Mucosa of stomach (tissue), 1 donor: ENCODE measurements around the gene TMEM221.

Experiments used
- H3K27me3 ChIP-seq: one replicate; pipeline ENCODE4 v1.7.0; 2013; ENCODE audit warnings: mild to moderate bottlenecking, low read length; ENCODE audit not compliant: control insufficient read depth, insufficient read depth
- H3K36me3 ChIP-seq: one replicate; pipeline ENCODE4 v1.7.0; 2013; ENCODE audit warnings: low read length; ENCODE audit not compliant: control insufficient read depth, insufficient read depth
- H3K4me1 ChIP-seq: one replicate; pipeline ENCODE4 v1.7.0; 2013; ENCODE audit warnings: mild to moderate bottlenecking, low read length; ENCODE audit not compliant: control insufficient read depth, insufficient read depth
- H3K4me3 ChIP-seq: one replicate; pipeline ENCODE4 v1.7.0; 2013; ENCODE audit warnings: low read length
- H3K9ac ChIP-seq: one replicate; pipeline ENCODE4 v1.7.0; 2013; ENCODE audit warnings: mild to moderate bottlenecking, low read length, moderate library complexity
- H3K9me3 ChIP-seq: one replicate; pipeline ENCODE4 v1.7.0; 2013; ENCODE audit warnings: mild to moderate bottlenecking, low read length, moderate library complexity; ENCODE audit not compliant: control insufficient read depth
- donor health status: Pancreatic carcinoma.

The TMEM221 gene

GRCh38 chr19:17450264-17451075, 2.0 kb upstream of the TMEM221 start:
- H3K27me3 ChIP-seq = peaks cover 26% of the 10 kb centered on the region
- no peak overlapping the region for H3K4me3 ChIP-seq
- no peaks in the 10 kb centered on the region for H3K36me3 ChIP-seq
- no peaks in the 10 kb centered on the region for H3K9me3 ChIP-seq
- H3K4me1 ChIP-seq = peaks cover 5% of the 10 kb centered on the region
- no peak overlapping the region for H3K9ac ChIP-seq

- no peaks in the 10 kb centered on the region for H3K9me3 ChIP-seq
- no peak overlapping the region for H3K4me3 ChIP-seq
- no peak overlapping the region for H3K9ac ChIP-seq
- peaks cover 12% of the 10 kb centered on the region for H3K27me3 ChIP-seq
- H3K36me3 ChIP-seq = no peaks in the 10 kb centered on the region
- peaks cover 5% of the 10 kb centered on the region for H3K4me1 ChIP-seq
These were observed 751 bp downstream of the TMEM221 start for GRCh38 chr19:17447704-17448130.

- H3K36me3 ChIP-seq = no peaks in the 10 kb centered on the region
- no peaks in the 10 kb centered on the region for H3K9me3 ChIP-seq
- peaks cover 5% of the 10 kb centered on the region for H3K4me1 ChIP-seq
- H3K9ac ChIP-seq = no peak overlapping the region
- no peak overlapping the region for H3K4me3 ChIP-seq
- peaks cover 12% of the 10 kb centered on the region for H3K27me3 ChIP-seq
These were observed 2.8 kb downstream of the TMEM221 start for GRCh38 chr19:17445526-17446165.

GRCh38 chr19:17441241-17442021, 7.0 kb downstream of the TMEM221 start:
- Histone ChIP-seq H3K9ac (no peak overlapping the region), H3K36me3 (no peaks in the 10 kb centered on the region), H3K27me3 (peaks cover 2% of the 10 kb centered on the region), H3K4me3 (no peak overlapping the region), H3K9me3 (no peaks in the 10 kb centered on the region), H3K4me1 (no peaks in the 10 kb centered on the region)

- H3K4me1 ChIP-seq = no peaks in the 10 kb centered on the region
- no peaks in the 10 kb centered on the region for H3K27me3 ChIP-seq
- no peaks in the 10 kb centered on the region for H3K36me3 ChIP-seq
- H3K4me3 ChIP-seq = no peak overlapping the region
- H3K9ac ChIP-seq = no peak overlapping the region
- no peaks in the 10 kb centered on the region for H3K9me3 ChIP-seq
These were observed 11.6 kb downstream of the TMEM221 start for GRCh38 chr19:17436874-17437267.

GRCh38 chr19:17436094-17436873, 12.2 kb downstream of the TMEM221 start:
- H3K9ac ChIP-seq = no peak overlapping the region
- H3K4me3 ChIP-seq = no peak overlapping the region
- H3K9me3 ChIP-seq = no peaks in the 10 kb centered on the region
- H3K36me3 ChIP-seq = no peaks in the 10 kb centered on the region
- H3K27me3 ChIP-seq = no peaks in the 10 kb centered on the region
- no peaks in the 10 kb centered on the region for H3K4me1 ChIP-seq

GRCh38 chr19:17435218-17435617, 13.2 kb downstream of the TMEM221 start:
- H3K4me1 ChIP-seq = no peaks in the 10 kb centered on the region
- H3K9ac ChIP-seq = no peak overlapping the region
- no peaks in the 10 kb centered on the region for H3K9me3 ChIP-seq
- no peaks in the 10 kb centered on the region for H3K27me3 ChIP-seq
- H3K4me3 ChIP-seq = no peak overlapping the region
- no peaks in the 10 kb centered on the region for H3K36me3 ChIP-seq

- no peak overlapping the region for H3K4me3 ChIP-seq
- H3K9ac ChIP-seq = no peak overlapping the region
- H3K9me3 ChIP-seq = no peaks in the 10 kb centered on the region
- no peaks in the 10 kb centered on the region for H3K4me1 ChIP-seq
- H3K27me3 ChIP-seq = no peaks in the 10 kb centered on the region
- no peaks in the 10 kb centered on the region for H3K36me3 ChIP-seq
These were observed 17.1 kb downstream of the TMEM221 start for GRCh38 chr19:17431417-17431816.

GRCh38 chr19:17429641-17430113, 18.8 kb downstream of the TMEM221 start:
- Histone ChIP-seq H3K9me3 (no peaks in the 10 kb centered on the region), H3K9ac (no peak overlapping the region), H3K27me3 (no peaks in the 10 kb centered on the region), H3K4me3 (no peak overlapping the region), H3K36me3 (no peaks in the 10 kb centered on the region), H3K4me1 (no peaks in the 10 kb centered on the region)

GRCh38 chr19:17424743-17425365, 23.6 kb downstream of the TMEM221 start:
- Histone ChIP-seq H3K9me3 (no peaks in the 10 kb centered on the region), H3K4me3 (no peak overlapping the region), H3K36me3 (no peaks in the 10 kb centered on the region), H3K9ac (no peak overlapping the region), H3K4me1 (peaks cover 6% of the 10 kb centered on the region), H3K27me3 (no peaks in the 10 kb centered on the region)
